Eye (tissue), 1 donor: Measurements from ENCODE around the gene SSC5D.
A peak's percentile ranks its signal among the peaks of the same experiment; 100 is the strongest.

Experiments used
- DNase-seq: peaks from one replicate; pipeline ENCODE4 v3.0.0-alpha.2; 2015

The SSC5D gene

DNA sequence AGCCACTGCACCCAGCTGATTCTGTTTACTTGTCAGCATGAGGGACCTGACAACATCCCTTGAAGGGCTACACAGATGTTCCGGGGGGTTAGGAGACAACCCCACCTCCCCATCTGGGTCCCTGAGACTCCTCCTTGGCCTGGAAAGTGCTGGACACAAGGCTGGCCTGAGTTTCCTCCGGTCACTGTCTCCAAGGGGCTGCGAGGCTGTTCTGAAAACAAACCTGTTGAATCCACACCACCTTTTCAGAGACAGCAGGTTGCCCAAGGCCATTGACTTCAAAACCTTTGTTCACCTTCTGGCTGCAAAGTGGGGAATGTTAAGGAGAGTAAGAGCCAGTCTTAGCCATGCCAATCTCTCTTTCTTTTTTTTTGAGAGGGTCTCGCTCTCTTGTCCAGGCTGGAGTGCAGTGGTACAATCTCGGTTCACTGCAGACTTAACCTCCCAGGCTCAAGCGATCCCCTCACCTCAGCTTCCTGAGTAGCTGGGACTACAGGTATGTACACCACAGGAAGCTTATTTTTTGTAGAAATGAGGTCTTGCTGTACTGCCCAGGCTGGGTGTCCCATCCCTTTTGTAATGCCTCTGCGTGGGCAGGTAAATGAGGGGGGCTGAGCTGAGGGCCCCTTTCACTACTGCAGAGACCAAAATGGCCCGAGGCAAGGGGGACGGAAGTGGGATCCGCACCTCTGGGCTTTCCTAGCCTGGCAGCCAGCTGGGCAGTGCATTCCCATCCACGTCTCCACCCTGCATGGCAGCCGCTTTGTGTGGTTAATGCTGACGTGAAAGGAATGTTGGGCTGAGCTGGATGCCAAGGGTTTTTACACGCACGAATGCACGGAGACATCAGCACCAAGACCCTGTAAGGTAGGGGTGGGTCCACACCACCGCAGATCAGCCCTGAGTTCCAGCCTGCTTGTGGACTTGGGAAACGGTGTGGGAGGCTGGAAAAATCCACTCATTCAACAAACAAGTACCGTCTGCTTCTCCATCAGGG is 13.7 kb upstream of the SSC5D start:
- DNase-seq = peak; percentile 57

DNA sequence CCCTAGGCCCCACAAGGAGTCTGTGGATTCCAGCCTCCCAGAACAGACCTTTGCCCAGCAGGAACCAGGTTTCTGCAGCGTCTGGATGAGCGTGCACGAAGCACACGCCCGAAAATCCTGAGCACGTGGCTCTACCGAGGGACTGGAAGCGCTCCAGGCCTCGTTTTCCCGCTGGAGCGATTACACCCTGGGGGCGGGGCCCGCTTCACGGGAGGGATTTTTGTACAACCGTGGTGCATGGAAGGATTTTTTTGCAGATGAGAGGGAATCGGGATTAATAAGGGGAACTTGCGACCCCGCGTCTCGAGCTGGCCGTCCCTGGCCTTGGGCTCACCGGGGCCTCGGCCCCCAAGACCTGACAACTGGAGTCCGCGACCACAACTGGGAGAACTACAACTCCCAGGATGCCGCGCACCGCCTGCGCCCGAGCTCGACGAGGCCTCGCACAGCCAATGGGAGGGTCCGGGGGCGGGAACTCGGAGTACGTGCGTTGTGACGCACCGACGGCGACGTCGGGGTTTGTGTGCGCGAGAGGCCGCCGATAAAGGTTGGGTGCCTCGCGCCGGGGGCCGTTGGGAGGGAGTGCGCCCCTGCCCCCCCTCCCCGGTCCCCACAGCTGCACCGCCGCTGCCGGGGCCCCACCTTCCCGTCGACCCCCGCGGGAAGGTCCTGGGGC is 12.0 kb upstream of the SSC5D start, which contains the start of gene ZNF628:
TSS of gene ZNF628 (plus strand) at position 518 of the 676 bp plus-strand sequence. CDS start 3,294 bp downstream, outside the sequence.
- peak; percentile 99 for DNase-seq

GRCh38 chr19:55477905-55478304 is 10.3 kb upstream of the SSC5D start:
- DNase-seq = no peak

- DNase-seq = no peak
Measured at GRCh38 chr19:55478364-55478763, 9.9 kb upstream of the SSC5D start.

GRCh38 chr19:55479045-55479444 is 9.2 kb upstream of the SSC5D start:
- no peak for DNase-seq

DNA sequence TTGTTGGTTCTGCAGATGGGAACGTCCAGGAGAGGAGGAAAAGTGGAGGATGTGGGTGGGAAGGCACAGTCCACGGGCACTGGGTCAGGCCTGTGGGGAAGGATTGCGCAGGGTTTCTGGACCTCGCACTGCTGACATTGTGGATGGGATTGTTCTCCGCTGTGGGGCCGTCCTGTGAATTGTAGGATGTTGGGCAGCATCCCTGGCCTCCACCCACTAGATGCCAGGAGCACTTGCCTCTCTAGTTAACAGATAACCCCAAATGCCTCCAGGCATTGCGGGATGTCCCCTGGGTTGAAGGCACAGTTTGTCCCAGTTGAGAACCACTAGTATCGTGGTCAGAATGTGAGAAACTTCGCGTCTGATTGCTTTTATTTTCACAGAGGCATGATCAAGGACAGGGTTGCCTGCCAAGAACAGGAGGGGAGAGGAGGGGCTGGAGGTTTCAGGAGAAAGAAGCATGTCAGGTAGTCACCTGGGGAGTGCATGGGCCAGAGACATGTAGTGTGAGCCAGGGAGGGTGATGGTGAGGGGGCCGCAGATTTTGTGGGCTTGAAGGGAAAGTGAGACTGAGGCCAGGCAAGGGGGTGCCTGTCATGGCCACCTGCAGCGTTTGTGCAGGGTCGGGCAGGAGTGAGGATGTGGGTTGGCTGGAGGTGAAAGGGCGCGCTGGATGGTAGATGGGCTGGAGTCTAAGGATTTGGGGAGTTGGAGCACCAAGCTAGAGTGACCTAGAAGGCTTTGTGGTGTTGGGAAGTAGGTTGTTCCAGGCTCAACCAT is 8.6 kb upstream of the SSC5D start:
- no peak for DNase-seq

DNA sequence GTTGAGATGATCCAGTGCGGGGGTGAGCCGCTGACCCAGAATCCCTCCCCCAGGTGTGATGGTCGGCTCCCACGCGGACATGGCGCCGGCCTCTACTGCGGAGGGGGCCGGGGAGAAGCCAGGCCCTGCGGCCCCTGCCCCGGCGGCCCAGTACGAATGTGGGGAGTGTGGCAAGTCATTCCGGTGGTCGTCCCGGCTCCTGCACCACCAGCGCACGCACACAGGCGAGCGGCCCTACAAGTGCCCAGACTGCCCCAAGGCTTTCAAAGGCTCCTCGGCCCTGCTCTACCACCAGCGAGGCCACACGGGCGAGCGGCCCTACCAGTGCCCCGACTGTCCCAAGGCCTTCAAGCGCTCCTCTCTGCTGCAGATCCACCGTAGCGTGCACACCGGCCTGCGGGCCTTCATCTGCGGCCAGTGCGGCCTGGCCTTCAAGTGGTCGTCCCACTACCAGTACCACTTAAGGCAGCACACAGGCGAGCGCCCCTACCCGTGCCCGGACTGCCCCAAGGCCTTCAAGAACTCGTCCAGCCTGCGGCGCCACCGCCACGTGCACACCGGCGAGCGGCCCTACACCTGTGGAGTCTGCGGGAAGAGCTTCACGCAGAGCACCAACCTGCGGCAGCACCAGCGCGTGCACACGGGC is 7.0 kb upstream of the SSC5D start:
- no peak for DNase-seq

DNA sequence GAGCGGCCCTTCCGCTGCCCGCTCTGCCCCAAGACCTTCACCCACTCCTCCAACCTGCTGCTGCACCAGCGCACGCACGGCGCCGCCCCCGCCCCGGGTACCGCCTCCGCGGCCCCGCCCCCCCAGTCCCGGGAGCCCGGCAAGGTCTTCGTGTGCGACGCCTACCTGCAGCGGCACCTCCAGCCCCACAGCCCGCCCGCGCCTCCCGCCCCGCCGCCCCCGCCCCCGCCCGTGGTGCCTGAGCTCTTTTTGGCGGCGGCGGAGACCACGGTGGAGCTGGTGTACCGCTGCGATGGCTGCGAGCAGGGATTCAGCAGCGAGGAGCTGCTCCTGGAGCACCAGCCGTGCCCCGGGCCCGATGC is 6.5 kb upstream of the SSC5D start:
- DNase-seq = no peak

DNA sequence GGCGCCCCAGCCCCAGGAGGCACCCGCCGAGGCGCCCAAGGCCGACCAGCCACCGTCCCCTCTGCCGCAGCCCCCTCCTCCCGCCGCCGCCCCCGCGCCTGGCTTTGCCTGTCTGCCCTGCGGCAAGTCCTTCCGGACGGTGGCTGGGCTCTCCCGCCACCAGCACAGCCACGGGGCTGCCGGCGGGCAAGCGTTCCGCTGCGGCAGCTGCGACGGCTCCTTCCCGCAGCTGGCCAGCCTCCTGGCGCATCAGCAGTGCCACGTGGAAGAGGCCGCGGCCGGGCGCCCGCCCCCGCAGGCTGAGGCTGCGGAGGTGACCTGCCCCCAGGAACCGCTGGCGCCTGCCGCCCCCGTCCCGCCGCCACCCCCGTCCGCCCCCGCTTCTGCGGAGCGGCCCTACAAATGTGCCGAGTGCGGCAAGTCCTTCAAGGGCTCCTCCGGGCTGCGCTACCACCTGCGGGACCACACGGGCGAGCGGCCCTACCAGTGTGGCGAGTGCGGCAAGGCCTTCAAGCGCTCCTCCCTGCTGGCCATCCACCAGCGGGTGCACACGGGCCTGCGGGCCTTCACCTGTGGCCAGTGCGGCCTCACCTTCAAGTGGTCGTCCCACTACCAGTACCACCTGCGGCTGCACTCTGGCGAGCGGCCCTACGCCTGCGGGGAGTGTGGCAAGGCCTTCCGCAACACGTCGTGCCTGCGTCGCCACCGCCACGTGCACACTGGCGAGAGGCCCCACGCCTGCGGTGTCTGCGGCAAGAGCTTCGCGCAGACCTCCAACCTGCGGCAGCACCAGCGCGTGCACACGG is 5.9 kb upstream of the SSC5D start:
- DNase-seq = no peak

DNA sequence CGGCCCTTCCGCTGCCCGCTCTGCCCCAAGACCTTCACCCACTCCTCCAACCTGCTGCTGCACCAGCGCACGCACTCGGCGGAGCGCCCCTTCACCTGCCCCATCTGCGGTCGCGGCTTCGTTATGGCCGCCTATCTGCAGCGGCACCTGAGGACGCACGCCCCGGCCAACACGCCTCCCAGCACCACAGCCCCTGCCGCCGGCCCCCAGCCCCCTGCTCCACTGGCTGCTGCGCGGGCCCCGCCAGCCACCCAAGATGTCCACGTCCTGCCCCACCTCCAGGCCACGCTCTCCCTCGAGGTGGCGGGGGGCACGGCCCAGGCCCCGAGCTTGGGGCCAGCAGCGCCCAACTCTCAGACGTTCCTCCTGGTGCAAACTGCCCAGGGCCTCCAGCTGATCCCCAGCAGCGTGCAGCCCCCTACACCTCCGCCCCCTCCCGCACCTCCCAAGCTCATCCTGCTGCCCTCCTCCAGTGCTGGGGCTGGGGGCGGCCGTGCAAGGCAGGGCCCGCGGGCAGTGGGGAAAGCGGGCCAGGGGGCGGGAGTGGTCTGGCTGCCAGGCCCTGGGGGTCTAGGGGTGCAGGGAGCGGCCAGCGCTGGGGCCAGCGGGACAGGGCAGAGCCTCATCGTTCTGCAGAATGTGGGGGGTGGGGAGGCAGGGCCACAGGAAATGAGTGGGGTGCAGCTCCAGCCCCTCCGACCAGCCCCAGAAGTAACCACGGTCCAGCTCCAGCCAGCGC is 5.1 kb upstream of the SSC5D start:
- no peak for DNase-seq

- DNase-seq = peak; percentile 37
Measured at GRCh38 chr19:55483706-55484592, 4.3 kb upstream of the SSC5D start.

DNA sequence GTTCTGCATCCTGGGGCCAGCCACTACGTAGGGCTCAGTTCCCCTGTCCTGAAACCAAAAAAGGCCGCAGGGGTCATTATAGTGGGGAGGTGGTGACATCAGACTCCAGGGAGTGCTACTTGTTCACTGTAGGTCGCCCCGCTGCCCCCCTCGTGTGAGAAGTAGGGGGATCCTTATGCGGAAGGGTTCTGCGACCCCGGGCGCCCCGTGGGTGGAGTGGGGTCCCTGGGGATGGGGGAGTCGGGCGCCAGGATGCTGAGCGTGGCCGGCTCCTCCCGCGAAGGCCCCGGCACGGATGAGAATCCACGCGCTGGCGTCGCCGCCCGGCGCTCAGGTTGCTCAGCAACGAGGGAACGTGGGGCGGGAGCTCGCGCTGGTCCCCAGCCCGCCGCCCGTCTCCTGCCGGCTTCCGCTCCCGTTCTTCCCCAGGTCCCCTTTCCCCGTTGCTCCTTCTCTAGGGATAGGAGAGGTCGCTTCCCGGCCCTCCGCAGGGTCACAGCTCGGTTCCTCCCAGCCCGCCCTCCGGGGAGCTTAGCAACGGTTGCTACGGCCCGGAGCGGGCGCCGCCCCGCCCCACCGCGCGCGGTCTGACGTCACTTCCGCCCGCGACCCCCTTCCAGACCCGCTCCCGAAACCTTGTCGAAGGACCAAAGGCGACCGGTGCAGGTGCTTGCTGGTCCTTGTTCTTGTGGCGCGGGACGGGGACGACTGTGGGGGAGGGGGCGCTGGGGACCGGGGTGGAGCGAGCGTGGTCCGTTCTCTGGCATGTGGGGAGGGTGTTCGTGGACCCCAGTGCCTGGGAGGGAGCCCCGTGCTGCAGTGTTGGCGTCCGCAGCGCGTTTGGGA is 3.4 kb upstream of the SSC5D start, which contains the start of gene NAT14:
TSS of gene NAT14 (plus strand) at position 596 of the 846 bp plus-strand sequence. CDS start 521 bp downstream, outside the sequence.
- peak; percentile 94 for DNase-seq

- DNase-seq = no peak
Measured at GRCh38 chr19:55485439-55486011, 2.7 kb upstream of the SSC5D start.

DNA sequence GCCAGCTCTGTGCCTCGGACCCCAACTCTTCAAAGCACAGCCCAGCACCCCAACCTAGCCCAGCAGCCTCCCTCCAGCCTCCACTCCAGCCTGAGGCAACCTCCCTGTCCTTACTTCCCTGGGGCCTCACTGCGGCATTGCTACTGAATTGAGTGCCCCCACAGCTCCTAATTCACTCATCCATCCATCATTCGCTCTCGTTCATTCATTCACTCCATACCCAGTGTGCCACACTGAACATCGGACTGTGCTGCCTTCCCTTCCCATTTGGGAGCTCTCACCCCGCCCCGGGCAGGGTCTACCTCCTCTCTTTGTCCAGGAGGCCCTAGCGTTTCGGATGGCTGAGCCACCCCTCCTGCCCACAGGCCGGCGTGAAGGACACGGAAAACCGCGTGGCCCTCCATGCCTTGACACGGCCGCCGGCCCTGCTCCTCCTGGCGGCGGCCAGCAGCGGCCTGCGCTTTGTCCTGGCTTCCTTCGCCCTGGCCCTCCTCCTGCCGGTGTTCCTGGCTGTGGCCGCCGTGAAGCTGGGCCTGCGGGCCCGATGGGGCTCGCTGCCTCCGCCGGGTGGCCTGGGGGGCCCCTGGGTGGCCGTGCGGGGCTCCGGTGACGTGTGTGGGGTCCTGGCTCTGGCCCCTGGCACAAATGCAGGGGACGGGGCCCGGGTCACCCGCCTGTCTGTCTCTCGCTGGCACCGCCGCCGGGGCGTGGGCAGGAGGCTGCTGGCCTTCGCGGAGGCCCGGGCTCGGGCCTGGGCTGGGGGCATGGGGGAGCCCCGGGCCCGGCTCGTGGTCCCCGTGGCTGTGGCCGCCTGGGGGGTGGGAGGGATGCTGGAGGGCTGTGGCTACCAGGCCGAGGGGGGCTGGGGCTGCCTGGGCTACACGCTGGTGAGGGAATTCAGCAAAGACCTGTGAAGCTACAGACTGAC is 1.9 kb upstream of the SSC5D start:
- DNase-seq = no peak

GRCh38 chr19:55486971-55487923 is 989 bp upstream of the SSC5D start:
- DNase-seq = peak; percentile 86
